Measurements from ENCODE around the gene SLC15A3. TPM values are rescaled to one million over a fixed set of nuclear protein-coding genes. Genes with fewer than 3 reads are reported as not detected.

The SLC15A3 gene
- total RNA-seq, 1 donor from 2014 or later = 6.2 TPM

DNA sequence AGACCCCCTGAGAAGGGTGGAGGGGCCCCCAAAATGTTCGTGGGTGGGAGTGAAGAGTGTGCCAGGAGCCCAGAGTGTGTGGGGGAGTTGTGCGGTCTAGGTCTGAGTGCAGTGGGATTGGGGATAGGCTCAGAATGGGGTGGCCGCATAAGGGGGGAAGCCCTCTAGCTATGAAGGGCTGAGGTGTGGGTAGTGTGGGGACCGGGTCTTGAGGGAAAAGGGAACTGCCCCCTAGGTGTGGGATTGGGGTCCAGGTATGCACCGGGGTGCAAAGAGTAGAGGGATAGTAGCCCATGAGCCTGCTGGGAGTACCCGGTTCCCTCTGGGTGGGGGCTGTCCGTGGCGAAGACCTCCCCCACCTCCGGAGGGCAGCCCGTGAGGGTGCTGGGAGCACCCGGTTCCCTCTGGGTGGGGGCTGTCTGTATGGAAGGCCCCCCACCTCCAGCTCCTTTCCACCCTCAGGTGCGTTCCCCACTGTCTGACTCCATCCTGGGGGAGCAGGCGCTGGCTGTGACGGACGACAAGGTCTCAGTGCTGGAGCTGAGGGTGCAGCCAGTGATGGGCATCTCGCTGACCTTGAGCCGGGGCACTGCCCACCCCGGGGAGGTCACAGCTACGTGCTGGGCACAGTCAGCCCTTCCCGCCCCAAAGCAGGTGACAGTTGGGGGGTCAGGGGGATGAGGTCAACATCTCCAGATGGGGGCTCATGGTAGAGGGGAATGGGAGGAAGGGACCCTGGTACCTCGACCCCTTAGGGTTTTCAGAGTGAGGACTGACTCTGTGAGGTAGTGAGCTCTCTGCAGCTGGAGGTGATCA is 17.0 kb downstream of the SLC15A3 start:
- Mint-ChIP-seq H3K4me3 (ENCODE audit: low read depth) (no peak overlapping the region), H3K27me3 (no peaks in the 10 kb centered on the region), H3K27ac (no peak overlapping the region), H3K36me3 (ENCODE audit: insufficient read depth) (peaks cover 9% of the 10 kb centered on the region), H3K4me1 (ENCODE audit: low read depth) (peaks cover 2% of the 10 kb centered on the region), H3K9me3 (ENCODE audit: low read depth) (no peaks in the 10 kb centered on the region)
- TF ChIP-seq CTCF (IDR thresholded peaks at IDR 0.05; ENCODE audit: unreplicated experiment) = no peak
- no peak for DNase-seq (ENCODE audit: low spot score, unreplicated experiment)

DNA sequence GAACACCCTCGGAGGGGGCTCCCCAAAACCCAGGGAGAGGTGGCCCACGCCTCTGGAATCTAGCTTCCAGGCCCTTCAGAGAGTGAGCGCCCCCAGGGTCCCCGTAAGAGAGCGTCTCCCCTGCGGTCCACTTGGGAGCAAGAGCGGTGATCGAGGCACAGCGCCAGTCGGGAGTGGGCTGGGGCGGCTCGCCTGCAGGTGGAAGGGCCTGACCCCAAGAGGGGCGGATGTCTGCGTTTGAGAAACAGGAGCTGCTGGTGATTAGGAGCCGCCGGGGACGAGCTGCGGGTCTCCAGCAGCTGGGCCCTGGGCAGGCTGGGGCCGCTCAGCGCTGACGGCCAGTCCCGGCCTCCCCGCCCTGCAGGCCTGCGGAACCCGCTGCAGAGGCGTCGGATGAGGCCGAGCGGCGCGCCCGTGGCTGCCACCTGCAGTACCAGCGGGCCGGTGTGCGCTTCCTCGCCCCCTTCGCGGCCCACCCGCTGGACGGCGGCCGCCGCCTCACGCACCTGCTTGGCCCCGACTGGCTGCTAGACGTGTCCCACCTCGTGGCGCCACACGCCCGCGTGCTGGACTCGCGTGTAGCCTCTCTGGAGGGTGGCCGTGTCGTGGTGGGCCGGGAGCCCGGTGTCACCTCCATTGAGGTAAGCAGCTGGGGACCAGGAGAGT is 17.7 kb downstream of the SLC15A3 start:
- Mint-ChIP-seq H3K9me3 (ENCODE audit: low read depth) (no peaks in the 10 kb centered on the region), H3K27ac (no peak overlapping the region), H3K36me3 (ENCODE audit: insufficient read depth) (peaks cover 15% of the 10 kb centered on the region), H3K4me1 (ENCODE audit: low read depth) (peaks cover 1% of the 10 kb centered on the region), H3K27me3 (no peaks in the 10 kb centered on the region), H3K4me3 (ENCODE audit: low read depth) (no peak overlapping the region)
- TF ChIP-seq CTCF (IDR thresholded peaks at IDR 0.05; ENCODE audit: unreplicated experiment) = no peak
- no peak for DNase-seq (ENCODE audit: low spot score, unreplicated experiment)

- no peak for TF ChIP-seq CTCF (IDR thresholded peaks at IDR 0.05; ENCODE audit: unreplicated experiment)
- peaks cover 16% of the 10 kb centered on the region for H3K36me3 Mint-ChIP-seq (ENCODE audit: insufficient read depth)
- no peaks in the 10 kb centered on the region for H3K9me3 Mint-ChIP-seq (ENCODE audit: low read depth)
- H3K27me3 Mint-ChIP-seq = no peaks in the 10 kb centered on the region
- DNase-seq (ENCODE audit: low spot score, unreplicated experiment) = no peak
- H3K4me3 Mint-ChIP-seq (ENCODE audit: low read depth) = no peak overlapping the region
- H3K27ac Mint-ChIP-seq = no peak overlapping the region
- no peaks in the 10 kb centered on the region for H3K4me1 Mint-ChIP-seq (ENCODE audit: low read depth)
Measured at GRCh38 chr11:60933416-60934123, 18.4 kb downstream of the SLC15A3 start.

- no peak overlapping the region for H3K27ac Mint-ChIP-seq
- no peak for TF ChIP-seq CTCF (IDR thresholded peaks at IDR 0.05; ENCODE audit: unreplicated experiment)
- H3K4me1 Mint-ChIP-seq (ENCODE audit: low read depth) = no peaks in the 10 kb centered on the region
- H3K36me3 Mint-ChIP-seq (ENCODE audit: insufficient read depth) = peaks cover 16% of the 10 kb centered on the region
- H3K4me3 Mint-ChIP-seq (ENCODE audit: low read depth) = no peak overlapping the region
- no peak for DNase-seq (ENCODE audit: low spot score, unreplicated experiment)
- no peaks in the 10 kb centered on the region for H3K9me3 Mint-ChIP-seq (ENCODE audit: low read depth)
- H3K27me3 Mint-ChIP-seq = no peaks in the 10 kb centered on the region
Measured at GRCh38 chr11:60932605-60933356, 19.2 kb downstream of the SLC15A3 start.

GRCh38 chr11:60931917-60932316 is 20.1 kb downstream of the SLC15A3 start:
- H3K4me3 Mint-ChIP-seq (ENCODE audit: low read depth) = no peak overlapping the region
- H3K27ac Mint-ChIP-seq = no peak overlapping the region

More at GRCh38 chr11:60931917-60932316, 20.1 kb downstream of the SLC15A3 start:
- Mint-ChIP-seq H3K36me3 (ENCODE audit: insufficient read depth) (peaks cover 14% of the 10 kb centered on the region), H3K4me1 (ENCODE audit: low read depth) (no peaks in the 10 kb centered on the region), H3K27me3 (no peaks in the 10 kb centered on the region), H3K9me3 (ENCODE audit: low read depth) (no peaks in the 10 kb centered on the region)
- no peak for DNase-seq (ENCODE audit: low spot score, unreplicated experiment)
- TF ChIP-seq CTCF (IDR thresholded peaks at IDR 0.05; ENCODE audit: unreplicated experiment) = no peak
